Suprapubic skin (tissue), 4 donors: ENCODE results near the gene SLC40A1. TPM values are rescaled to one million over a fixed set of nuclear protein-coding genes. Genes with fewer than 3 reads are reported as not detected.

Source experiments
- DNase-seq, 2 donors: peaks; one replicate each; pipeline ENCODE4 v3.0.0-alpha.2; 2019; ENCODE audit warnings: low spot score in 2 of 2
- H3K27ac ChIP-seq: fragments of 200-600 bp; sonication (generic); one replicate; pipeline ENCODE4 v1.5.1; 2019
- H3K27me3 ChIP-seq: fragments of 200-600 bp; sonication (generic); one replicate; pipeline ENCODE4 v1.5.1; 2019
- H3K36me3 ChIP-seq: fragments of 200-600 bp; sonication (generic); one replicate; pipeline ENCODE4 v1.5.1; 2019
- H3K4me1 ChIP-seq: fragments of 200-600 bp; sonication (generic); one replicate; pipeline ENCODE4 v1.5.1; 2019
- H3K4me3 ChIP-seq: fragments of 200-600 bp; sonication (generic); one replicate; pipeline ENCODE4 v1.5.1; 2019; ENCODE audit warnings: mild to moderate bottlenecking
- H3K9me3 ChIP-seq: fragments of 200-600 bp; sonication (generic); one replicate; pipeline ENCODE4 v1.5.1; 2019
- EP300 ChIP-seq: sonication (generic); formaldehyde crosslinking; IDR thresholded peaks from one replicate; pipeline ENCODE4 v1.6.1; 2017; ENCODE audit warnings: antibody characterized with exemption
- POLR2A ChIP-seq, 2 donors: fragments of 450-650 bp; IDR thresholded peaks; one replicate each; pipeline ENCODE4 v1.6.1; 2017; ENCODE audit warnings: antibody characterized with exemption in 2 of 2, mild to moderate bottlenecking in 2 of 2, moderate library complexity in 2 of 2
- POLR2AphosphoS5 ChIP-seq, 3 donors: sonication (generic); formaldehyde crosslinking; IDR thresholded peaks; one replicate each; pipeline ENCODE4 v1.6.1; 2017; ENCODE audit warnings: antibody characterized with exemption in 3 of 3
- whole genome bisulfite sequencing: methylation state at CpG from one replicate; pipeline ENCODE4 v1.1.5; 2018; 5-methylcytosine and 5-hydroxymethylcytosine counted together
- total RNA-seq, 4 donors: library from RNA; depleted of rRNA; stranded (reverse); fragments of >200 nt; gene quantifications; one replicate each; pipeline ENCODE4 v1.1.0, GENCODE V29; 2016
- TF ChIP-seq, protein P1 (sequence below), 2 donors: fragments of 200-600 bp in 1 of 2; fragments of 450-650 bp in 1 of 2; sonication (generic) in 1 of 2; IDR thresholded peaks; one replicate each; pipeline ENCODE4 v1.5.1; 2016 to 2019; ENCODE audit warnings: antibody characterized with exemption in 2 of 2, mild to moderate bottlenecking in 1 of 2, moderate library complexity in 1 of 2

Gene SLC40A1
- total RNA-seq, 4 donors from 2014 or later = 17.2 to 33.6 (median 19.6) TPM

DNA sequence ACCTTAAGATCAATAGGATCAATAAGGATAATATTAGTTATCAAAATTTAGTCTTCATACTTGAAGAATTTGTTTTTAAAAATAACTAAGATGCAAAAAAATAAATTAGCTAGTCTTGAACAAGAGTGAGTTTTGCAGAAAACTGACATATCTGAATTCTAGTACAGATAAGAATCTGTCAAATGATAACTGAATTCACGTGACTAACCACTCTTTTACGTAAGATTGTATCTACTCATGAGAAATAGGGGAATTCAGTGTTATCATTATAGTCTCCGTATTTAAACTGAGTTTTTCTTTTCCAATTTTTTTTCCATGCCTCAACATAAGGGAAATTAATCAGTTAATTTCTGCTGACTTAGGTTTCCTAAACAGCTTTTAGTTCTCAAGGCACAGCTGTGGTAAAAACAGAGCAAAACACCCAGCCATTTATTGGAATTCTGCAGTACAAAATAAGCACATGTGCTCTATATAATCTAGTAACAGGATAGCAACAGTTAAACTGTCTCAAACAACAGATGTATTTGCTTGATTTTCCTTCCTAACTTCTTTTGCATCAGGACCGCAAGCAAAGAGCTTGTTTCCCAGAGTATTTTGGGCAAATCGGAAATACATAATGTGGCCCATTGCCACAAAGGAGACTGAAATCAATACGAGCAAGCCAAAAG lies 19.1 kb downstream of the SLC40A1 start:
- H3K27me3 ChIP-seq = no peaks in the 10 kb centered on the region
- H3K9me3 ChIP-seq = no peaks in the 10 kb centered on the region
- no peak overlapping the region for H3K4me3 ChIP-seq
- H3K27ac ChIP-seq = no peak overlapping the region
- 47% methylated on average over 6 of the region's 6 CpGs for WGBS
- DNase-seq = no peak
- H3K4me1 ChIP-seq = peaks cover 40% of the 10 kb centered on the region
- TF ChIP-seq POLR2A (IDR thresholded peaks at IDR 0.05) (no peak), EP300 (no peak), POLR2AphosphoS5 (IDR thresholded peaks at IDR 0.05) (no peak)
- TF ChIP-seq, protein P1, sequence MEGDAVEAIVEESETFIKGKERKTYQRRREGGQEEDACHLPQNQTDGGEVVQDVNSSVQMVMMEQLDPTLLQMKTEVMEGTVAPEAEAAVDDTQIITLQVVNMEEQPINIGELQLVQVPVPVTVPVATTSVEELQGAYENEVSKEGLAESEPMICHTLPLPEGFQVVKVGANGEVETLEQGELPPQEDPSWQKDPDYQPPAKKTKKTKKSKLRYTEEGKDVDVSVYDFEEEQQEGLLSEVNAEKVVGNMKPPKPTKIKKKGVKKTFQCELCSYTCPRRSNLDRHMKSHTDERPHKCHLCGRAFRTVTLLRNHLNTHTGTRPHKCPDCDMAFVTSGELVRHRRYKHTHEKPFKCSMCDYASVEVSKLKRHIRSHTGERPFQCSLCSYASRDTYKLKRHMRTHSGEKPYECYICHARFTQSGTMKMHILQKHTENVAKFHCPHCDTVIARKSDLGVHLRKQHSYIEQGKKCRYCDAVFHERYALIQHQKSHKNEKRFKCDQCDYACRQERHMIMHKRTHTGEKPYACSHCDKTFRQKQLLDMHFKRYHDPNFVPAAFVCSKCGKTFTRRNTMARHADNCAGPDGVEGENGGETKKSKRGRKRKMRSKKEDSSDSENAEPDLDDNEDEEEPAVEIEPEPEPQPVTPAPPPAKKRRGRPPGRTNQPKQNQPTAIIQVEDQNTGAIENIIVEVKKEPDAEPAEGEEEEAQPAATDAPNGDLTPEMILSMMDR (IDR thresholded peaks at IDR 0.05) = no peak
- H3K36me3 ChIP-seq = peaks cover 35% of the 10 kb centered on the region

DNA sequence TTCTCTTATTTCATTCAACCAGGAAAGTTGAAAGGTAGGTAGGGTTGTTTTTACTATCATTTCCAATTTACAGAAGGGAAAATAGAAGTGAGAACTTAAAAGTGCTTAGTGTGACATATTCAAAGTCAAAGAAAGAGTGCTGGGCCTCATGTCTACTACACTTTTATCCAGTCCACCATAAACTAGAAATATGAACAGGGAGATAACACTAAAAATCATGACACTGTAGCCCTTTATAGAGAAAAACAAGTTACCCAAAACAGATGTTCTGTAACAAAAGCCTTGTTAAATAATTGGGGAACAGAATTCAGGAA lies 20.4 kb downstream of the SLC40A1 start:
- H3K4me3 ChIP-seq = no peak overlapping the region
- TF ChIP-seq POLR2A (IDR thresholded peaks at IDR 0.05) (no peak), EP300 (no peak), POLR2AphosphoS5 (IDR thresholded peaks at IDR 0.05) (no peak)
- TF ChIP-seq, protein P1 (IDR thresholded peaks at IDR 0.05) = no peak
- H3K4me1 ChIP-seq = peaks cover 43% of the 10 kb centered on the region
- H3K36me3 ChIP-seq = peaks cover 25% of the 10 kb centered on the region
- no peak for DNase-seq
- H3K27me3 ChIP-seq = no peaks in the 10 kb centered on the region
- no peak overlapping the region for H3K27ac ChIP-seq
- H3K9me3 ChIP-seq = no peaks in the 10 kb centered on the region

DNA sequence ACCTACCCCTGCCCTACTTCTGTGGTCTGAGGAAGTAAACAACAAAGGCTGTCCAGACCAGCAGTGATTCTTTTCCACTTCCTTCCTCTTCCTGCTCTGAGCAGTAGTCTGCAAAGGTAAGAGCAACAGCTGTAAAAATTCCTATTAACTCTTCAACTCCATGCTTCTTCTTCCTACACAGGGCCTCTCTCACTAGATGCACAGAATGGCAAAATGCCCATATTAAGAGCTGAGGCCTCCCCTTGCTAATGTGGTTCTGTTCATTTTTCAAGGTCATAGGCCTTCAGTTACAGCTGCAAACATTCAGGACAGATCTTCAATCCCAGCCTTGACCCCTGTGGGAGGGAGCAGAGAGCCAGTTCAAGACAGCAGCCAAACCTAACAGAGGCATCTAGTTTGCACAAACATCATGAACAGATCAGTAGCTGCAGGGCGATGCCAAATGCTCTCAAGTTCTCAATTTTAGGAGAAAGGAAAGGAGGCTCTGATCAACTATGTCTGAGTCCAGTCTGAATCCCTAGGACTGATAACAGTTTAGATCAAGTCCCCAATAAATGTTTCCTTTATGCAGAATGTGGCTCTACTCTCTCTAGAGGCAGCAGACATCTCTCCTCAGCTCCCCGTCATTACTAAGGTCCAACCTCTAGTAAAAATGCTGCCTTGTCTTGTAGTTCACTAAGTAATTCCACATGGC lies 20.9 kb downstream of the SLC40A1 start:
- Histone ChIP-seq H3K4me1 (peaks cover 43% of the 10 kb centered on the region), H3K27me3 (no peaks in the 10 kb centered on the region), H3K9me3 (no peaks in the 10 kb centered on the region), H3K36me3 (peaks cover 20% of the 10 kb centered on the region), H3K27ac (no peak overlapping the region), H3K4me3 (no peak overlapping the region)
- TF ChIP-seq POLR2AphosphoS5 (IDR thresholded peaks at IDR 0.05) (no peak), POLR2A (IDR thresholded peaks at IDR 0.05) (no peak), EP300 (no peak)
- TF ChIP-seq, protein P1 (IDR thresholded peaks at IDR 0.05) = no peak
- DNase-seq = no peak
- WGBS = 64% methylated on average over 2 of the region's 2 CpGs

DNA sequence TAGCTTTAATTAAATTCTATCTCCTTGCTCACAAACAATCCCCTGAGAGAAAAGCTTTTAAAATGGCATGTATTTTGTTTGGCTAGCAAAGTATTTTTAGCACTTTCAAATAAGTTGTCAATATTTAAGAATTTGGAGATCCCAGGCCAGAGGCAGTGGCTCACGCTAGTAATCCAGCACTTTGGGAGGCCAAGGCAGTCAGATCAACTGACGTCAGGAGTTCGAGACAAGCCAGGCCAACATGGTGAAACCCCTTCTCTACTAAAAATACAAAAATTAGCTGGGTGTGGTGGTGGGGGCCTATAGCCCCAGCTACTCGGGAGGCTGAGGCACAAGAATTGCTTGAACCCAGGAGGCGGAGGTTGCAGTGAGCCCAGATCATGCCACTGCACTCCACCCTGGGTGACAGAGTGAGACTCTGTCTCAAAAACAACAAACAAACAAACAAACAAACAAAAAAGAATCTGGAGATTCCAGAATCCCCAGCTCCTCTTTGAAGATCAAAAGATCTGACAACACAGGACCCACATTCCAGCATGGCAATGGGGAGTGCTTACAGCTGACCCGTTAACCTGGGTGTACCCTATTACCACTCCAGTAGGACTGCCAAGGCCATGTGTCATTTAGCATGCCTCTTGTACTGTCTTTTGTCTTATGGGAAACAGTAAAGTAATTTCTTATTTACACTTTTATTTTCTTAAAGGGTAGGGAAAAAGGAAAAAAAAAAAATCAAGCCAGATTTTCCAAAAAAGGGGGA lies 21.9 kb downstream of the SLC40A1 start:
- Histone ChIP-seq H3K36me3 (peaks cover 10% of the 10 kb centered on the region), H3K9me3 (no peaks in the 10 kb centered on the region), H3K27ac (no peak overlapping the region), H3K27me3 (no peaks in the 10 kb centered on the region), H3K4me1 (peaks cover 43% of the 10 kb centered on the region), H3K4me3 (no peak overlapping the region)
- WGBS = 81% methylated on average over 6 of the region's 6 CpGs
- DNase-seq = no peak
- TF ChIP-seq POLR2AphosphoS5 (IDR thresholded peaks at IDR 0.05) (no peak), EP300 (no peak), POLR2A (IDR thresholded peaks at IDR 0.05) (no peak)
- TF ChIP-seq, protein P1 (IDR thresholded peaks at IDR 0.05) = no peak

DNA sequence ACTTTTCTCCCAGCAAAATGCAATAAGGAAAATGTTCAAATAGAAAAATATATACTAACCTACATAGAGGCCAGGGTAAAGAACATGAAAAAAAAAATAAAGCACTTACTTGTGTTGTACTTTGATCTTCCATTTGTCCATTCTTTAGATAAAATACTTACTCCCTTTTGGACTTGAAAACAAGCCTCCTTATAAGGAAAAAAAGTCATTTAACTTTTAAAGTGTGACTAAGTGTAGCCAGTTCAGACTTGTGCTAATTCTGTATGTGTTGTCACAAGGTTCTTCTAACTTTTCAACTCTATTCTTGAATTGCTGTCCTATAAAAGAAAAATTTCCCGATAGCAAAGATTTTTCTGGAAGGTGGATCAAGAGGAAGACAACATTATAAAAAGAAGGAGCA lies 23.2 kb downstream of the SLC40A1 start:
- no peak for DNase-seq
- no peaks in the 10 kb centered on the region for H3K9me3 ChIP-seq
- H3K27me3 ChIP-seq = no peaks in the 10 kb centered on the region
- H3K4me3 ChIP-seq = no peak overlapping the region
- H3K36me3 ChIP-seq = peaks cover 5% of the 10 kb centered on the region
- no peak overlapping the region for H3K27ac ChIP-seq
- H3K4me1 ChIP-seq = peaks cover 47% of the 10 kb centered on the region
- WGBS = 36% methylated on average over 1 of the region's 1 CpG
- TF ChIP-seq POLR2A (IDR thresholded peaks at IDR 0.05) (no peak), POLR2AphosphoS5 (IDR thresholded peaks at IDR 0.05) (no peak), EP300 (no peak)
- TF ChIP-seq, protein P1 (IDR thresholded peaks at IDR 0.05) = no peak
